Spinal cord (tissue), 10 donors: ENCODE results near the gene DOCK1. TPM values are rescaled to one million over a fixed set of nuclear protein-coding genes. Genes with fewer than 3 reads are reported as not detected.

ENCODE experiments used
- DNase-seq, 6 donors: peaks; one replicate each; pipeline versions ENCODE4 v3.0.0 to v3.0.0-alpha.2; 2013 to 2015; ENCODE audit warnings: low spot score in 6 of 6, low read depth in 4 of 6
- H3K27ac ChIP-seq: one replicate; pipeline ENCODE4 v1.5.1; 2013; ENCODE audit warnings: low read depth, low read length, control low read depth
- H3K27me3 ChIP-seq: one replicate; pipeline ENCODE4 v1.6.1; 2013; ENCODE audit warnings: low read length; ENCODE audit not compliant: control insufficient read depth, insufficient read depth
- H3K36me3 ChIP-seq: one replicate; pipeline ENCODE4 v1.6.1; 2013; ENCODE audit warnings: low read length; ENCODE audit not compliant: control insufficient read depth, insufficient read depth
- H3K4me1 ChIP-seq: one replicate; pipeline ENCODE4 v1.6.1; 2013; ENCODE audit warnings: low read length; ENCODE audit not compliant: control insufficient read depth, insufficient read depth
- H3K4me3 ChIP-seq: one replicate; pipeline ENCODE4 v1.5.1; 2013; ENCODE audit warnings: low read depth, low read length, control low read depth
- H3K9me3 ChIP-seq: one replicate; pipeline ENCODE4 v1.6.1; 2013; ENCODE audit warnings: low read length; ENCODE audit not compliant: control insufficient read depth, insufficient read depth
- WGBS: methylation state at CpG from one replicate; pipeline ENCODE4 v1.1.5; 2013; ENCODE audit warnings: missing lambda C conversion rate; ENCODE audit not compliant: insufficient coverage; 5-methylcytosine and 5-hydroxymethylcytosine counted together
- polyA plus RNA-seq, 2 donors: library from polyadenylated mRNA; unstranded; fragments of 120-200 nt; gene quantifications; one replicate each; pipeline ENCODE4 v1.2.1, GENCODE V29; 2013; ENCODE audit not compliant: insufficient read length in 2 of 2
- total RNA-seq, 2 donors: library from RNA; depleted of rRNA in 1 of 2; stranded (reverse); fragments of 120-200 nt in 1 of 2; fragments of >200 nt in 1 of 2; gene quantifications; one replicate each; pipeline versions ENCODE4 v1.2.3 to v1.2.4, GENCODE V29; 2013 to 2014
- donor health status: healthy.

The DOCK1 gene
- total and polyA plus RNA-seq, 4 donors, result 31.3 to 74.1 (median 50.3) TPM

DNA sequence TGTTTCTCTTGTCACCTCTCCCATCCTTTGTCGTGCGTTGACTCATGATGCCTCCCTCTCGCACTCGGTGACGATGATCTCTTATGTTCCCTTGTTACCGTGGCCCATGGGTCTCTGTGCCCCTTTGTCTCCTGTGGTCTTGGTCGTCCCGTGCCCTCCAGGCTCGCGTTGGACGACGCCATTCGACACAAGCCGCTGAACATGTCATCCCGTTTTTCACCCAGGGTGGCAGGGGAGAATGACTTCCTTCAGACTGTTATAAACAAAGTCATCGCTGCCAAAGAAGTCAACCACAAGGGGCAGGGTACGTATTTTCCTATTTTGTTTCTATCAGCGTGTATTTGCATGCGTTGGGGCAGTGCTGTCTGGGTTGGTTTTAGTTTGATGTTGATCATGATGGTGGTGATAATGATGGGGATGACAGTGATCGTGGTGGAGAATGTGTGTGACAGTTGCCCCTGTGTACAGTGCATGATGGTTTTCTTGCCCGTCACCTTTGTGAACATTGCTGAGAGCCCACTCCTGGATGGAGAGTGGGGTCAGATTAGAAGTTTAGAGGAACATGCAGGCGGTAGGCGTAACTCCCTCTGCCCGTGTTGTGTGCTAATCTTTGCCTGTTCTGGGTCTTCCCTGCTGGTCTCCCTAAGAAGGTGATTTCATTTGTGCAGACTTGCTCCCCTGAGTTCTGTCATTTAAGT lies 107.0 kb downstream of the DOCK1 start:
- H3K36me3 ChIP-seq, result peaks cover 25% of the 10 kb centered on the region
- no peak for DNase-seq
- H3K4me1 ChIP-seq, result peaks cover 17% of the 10 kb centered on the region
- no peak overlapping the region for H3K27ac ChIP-seq
- no peaks in the 10 kb centered on the region for H3K9me3 ChIP-seq
- WGBS, result 83% methylated on average over 19 of the region's 24 CpGs
- H3K4me3 ChIP-seq, result no peak overlapping the region
- no peaks in the 10 kb centered on the region for H3K27me3 ChIP-seq

DNA sequence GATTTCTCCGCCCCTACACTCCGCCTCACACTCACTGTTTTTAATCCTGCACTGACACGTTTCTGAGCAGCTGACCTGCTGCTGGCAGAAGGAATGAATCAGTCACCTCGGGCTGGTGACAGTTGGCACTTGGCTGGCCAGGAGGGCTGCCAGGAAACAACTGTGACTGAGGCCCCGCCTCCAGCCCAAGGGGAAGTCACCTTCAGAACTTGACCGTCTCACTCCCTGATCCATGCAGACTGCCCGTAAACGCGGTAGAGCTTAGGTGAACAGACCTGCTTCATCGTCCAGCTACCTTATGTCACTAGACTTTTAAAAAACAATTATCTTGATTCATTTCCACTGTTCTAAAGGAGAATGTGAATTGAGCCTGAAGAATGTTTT lies 107.5 kb downstream of the DOCK1 start:
- H3K27ac ChIP-seq, result no peak overlapping the region
- peaks cover 30% of the 10 kb centered on the region for H3K36me3 ChIP-seq
- H3K27me3 ChIP-seq, result no peaks in the 10 kb centered on the region
- H3K9me3 ChIP-seq, result no peaks in the 10 kb centered on the region
- peaks cover 17% of the 10 kb centered on the region for H3K4me1 ChIP-seq
- WGBS, result 38% methylated on average over 6 of the region's 10 CpGs
- H3K4me3 ChIP-seq, result no peak overlapping the region
- peak in 2 of 6 donors; percentile 71 to 72 for DNase-seq

DNA sequence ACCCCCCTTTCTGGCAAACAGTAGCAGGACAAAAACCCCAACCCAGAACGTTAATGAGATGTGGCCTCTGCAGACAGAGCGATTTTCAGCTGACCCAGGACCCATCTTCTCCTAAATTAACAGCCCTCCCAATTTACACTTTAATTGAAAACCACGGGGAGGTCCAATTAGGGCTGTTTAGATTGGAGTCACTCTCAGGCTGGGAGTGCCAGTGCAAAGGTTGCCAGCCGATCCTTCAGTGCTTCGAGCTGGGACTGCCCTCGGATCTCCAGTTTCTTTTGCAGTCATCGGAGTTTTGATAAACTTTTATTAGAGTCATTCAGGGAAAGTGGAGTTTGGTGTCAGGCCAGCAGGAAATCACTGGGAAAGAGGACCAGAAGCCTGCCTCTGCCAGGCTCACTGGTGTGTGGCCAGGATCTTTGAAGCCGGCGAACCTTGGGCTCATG lies 108.0 kb downstream of the DOCK1 start:
- Histone ChIP-seq H3K36me3 (peaks cover 34% of the 10 kb centered on the region), H3K4me1 (peaks cover 17% of the 10 kb centered on the region), H3K9me3 (no peaks in the 10 kb centered on the region), H3K4me3 (no peak overlapping the region), H3K27ac (no peak overlapping the region), H3K27me3 (no peaks in the 10 kb centered on the region)
- WGBS, result 32% methylated on average over 6 of the region's 9 CpGs
- peak in 2 of 6 donors; percentile 17 to 51 for DNase-seq

DNA sequence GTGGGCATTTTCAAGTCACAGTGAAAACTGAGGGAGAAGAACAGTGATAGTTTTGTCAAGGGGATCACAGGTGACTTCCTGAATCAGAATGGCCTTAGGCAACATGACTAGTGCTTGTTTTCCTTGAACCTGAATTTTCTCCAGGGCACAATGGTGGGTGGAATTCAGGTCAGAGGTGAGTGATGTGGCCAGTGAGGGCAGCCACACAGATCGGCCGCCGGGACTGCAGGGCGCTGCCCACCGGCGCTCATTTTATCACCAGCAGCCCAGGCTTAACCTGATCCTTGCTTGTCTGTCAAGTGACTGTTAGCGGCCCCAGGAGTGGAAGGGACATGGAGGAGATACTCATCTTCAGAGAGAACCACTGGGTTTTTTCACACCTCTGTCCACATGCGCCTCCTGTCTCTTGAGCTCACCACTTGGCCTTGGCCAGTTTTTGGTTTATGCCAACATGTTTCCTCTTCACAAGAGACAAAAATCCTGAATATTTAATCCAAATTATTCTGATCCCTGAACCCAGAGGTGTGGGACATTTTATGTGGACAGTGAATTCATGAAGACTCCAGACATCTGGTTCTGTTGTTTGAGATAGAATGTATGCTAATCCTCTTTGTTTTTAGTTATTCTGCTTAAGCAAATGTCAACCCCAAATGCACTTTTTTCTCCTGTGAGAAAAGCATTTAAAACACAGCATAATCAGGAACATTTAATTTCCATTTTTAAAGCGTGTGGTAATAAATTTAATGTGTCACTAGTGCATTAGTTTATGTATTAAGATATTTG lies 108.7 kb downstream of the DOCK1 start:
- Histone ChIP-seq H3K4me1 (peaks cover 17% of the 10 kb centered on the region), H3K27ac (no peak overlapping the region), H3K27me3 (no peaks in the 10 kb centered on the region), H3K4me3 (no peak overlapping the region), H3K9me3 (no peaks in the 10 kb centered on the region), H3K36me3 (peaks cover 34% of the 10 kb centered on the region)
- DNase-seq, result no peak
- WGBS, result 95% methylated on average over 7 of the region's 9 CpGs

GRCh38 chr10:127014671-127015070 lies 109.4 kb downstream of the DOCK1 start:
- H3K27ac ChIP-seq, result no peak overlapping the region
- H3K27me3 ChIP-seq, result no peaks in the 10 kb centered on the region
- H3K4me3 ChIP-seq, result no peak overlapping the region
- peaks cover 17% of the 10 kb centered on the region for H3K4me1 ChIP-seq
- H3K9me3 ChIP-seq, result no peaks in the 10 kb centered on the region
- no peak for DNase-seq
- peaks cover 34% of the 10 kb centered on the region for H3K36me3 ChIP-seq
- WGBS, result 98% methylated on average over 4 of the region's 4 CpGs

GRCh38 chr10:127015373-127015772 lies 110.1 kb downstream of the DOCK1 start:
- Histone ChIP-seq H3K27me3 (no peaks in the 10 kb centered on the region), H3K4me3 (no peak overlapping the region), H3K27ac (no peak overlapping the region), H3K4me1 (peaks cover 17% of the 10 kb centered on the region), H3K36me3 (peaks cover 34% of the 10 kb centered on the region), H3K9me3 (no peaks in the 10 kb centered on the region)
- no peak for DNase-seq
- WGBS, result 93% methylated on average over 12 of the region's 12 CpGs

GRCh38 chr10:127016331-127016730 lies 111.1 kb downstream of the DOCK1 start:
- no peak overlapping the region for H3K27ac ChIP-seq
- no peak for DNase-seq
- peaks cover 17% of the 10 kb centered on the region for H3K4me1 ChIP-seq
- WGBS, result 85% methylated on average over 9 of the region's 11 CpGs
- H3K9me3 ChIP-seq, result no peaks in the 10 kb centered on the region
- H3K36me3 ChIP-seq, result peaks cover 37% of the 10 kb centered on the region
- H3K27me3 ChIP-seq, result no peaks in the 10 kb centered on the region
- no peak overlapping the region for H3K4me3 ChIP-seq

DNA sequence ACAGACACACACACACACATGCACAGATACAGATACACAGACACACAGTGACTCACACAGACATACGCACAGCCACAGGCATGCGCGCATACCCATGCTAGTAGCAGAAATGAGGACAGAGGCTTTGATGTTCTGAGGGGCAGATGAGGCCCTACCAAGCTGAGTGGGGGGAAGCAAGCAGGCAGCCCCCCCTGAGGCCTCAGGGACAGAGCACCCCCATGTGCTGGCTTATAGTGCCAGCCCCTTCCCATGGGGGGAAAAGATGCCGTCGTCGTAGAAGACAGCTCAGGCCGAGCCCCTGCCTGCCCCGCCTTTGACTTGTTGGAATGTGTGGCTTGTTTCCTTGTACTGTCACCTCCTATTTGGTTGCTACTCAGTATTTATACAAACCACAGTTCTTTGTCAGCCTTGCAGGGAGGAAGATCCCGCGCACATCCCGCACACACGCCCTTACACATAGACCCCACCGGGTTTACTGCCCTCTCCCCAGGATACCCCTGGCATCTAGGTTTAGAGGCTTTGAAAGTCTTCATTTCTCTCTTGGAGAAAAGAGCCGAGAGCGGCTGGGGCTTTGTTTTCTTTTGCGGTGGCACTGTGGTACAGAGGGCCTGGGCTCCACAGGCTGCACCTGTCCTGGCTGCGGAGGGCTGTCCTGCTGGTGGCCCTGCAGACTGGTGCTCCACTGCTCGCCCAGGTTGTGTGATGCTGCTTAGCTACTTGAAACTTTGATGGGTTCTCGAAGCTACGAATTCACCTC lies 112.5 kb downstream of the DOCK1 start:
- no peak for DNase-seq
- WGBS, result 85% methylated on average over 8 of the region's 20 CpGs
- no peak overlapping the region for H3K27ac ChIP-seq
- no peaks in the 10 kb centered on the region for H3K27me3 ChIP-seq
- no peaks in the 10 kb centered on the region for H3K9me3 ChIP-seq
- H3K4me3 ChIP-seq, result no peak overlapping the region
- peaks cover 9% of the 10 kb centered on the region for H3K4me1 ChIP-seq
- peaks cover 34% of the 10 kb centered on the region for H3K36me3 ChIP-seq

DNA sequence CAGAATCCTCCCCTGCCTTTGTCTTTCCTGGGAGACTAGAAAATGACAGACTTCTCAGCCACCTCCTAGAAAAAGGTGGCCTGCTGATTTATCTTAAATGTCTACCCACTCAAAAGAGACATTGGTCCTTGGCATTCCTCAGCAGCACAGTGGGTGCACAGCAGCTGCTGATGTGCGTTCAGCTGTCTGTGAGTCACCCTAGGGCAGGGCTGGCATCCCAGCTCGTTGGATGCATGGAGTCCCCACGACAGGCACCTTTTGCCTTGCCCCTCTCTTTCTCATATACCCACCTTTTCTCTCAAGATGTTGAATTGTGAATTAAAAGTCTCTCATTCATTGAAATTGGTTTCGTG lies 113.0 kb downstream of the DOCK1 start:
- Histone ChIP-seq H3K27ac (no peak overlapping the region), H3K4me1 (peaks cover 6% of the 10 kb centered on the region), H3K9me3 (no peaks in the 10 kb centered on the region), H3K27me3 (no peaks in the 10 kb centered on the region), H3K4me3 (no peak overlapping the region), H3K36me3 (peaks cover 35% of the 10 kb centered on the region)
- DNase-seq, result no peak
- WGBS, result 93% methylated on average over 2 of the region's 4 CpGs
